HG03097 (cell line): Measurements from ENCODE around the gene RFK.

ENCODE experiments used
- ATAC-seq: cut with Tn5 transposase; IDR thresholded peaks from one replicate; pipeline ENCODE4 v1.9.1; 2021; ENCODE audit not compliant: unreplicated experiment, low FRiP score

Gene RFK

DNA sequence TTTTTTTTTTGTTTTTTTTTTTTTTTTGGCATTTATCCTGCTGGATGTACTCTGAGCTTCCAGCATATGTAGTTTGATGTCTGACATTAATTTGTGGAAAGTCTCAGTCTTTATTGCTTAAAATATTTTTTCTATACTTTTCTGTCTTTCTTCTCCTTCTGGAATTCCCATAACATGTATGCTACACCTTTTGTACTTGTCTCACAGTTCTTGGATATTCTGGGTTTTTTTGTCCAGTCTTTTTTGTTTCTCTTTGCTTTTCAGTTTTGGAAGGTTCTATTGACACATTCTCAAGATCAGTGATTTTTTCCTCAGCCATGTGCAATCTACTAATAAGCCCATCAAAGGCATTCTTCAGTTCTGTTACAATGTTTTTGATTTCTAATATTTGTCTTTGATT lies 19.4 kb upstream of the RFK start:
- ATAC-seq = no peak

- no peak for ATAC-seq
Observed at GRCh38 chr9:76412638-76413037, 18.4 kb upstream of the RFK start.

DNA sequence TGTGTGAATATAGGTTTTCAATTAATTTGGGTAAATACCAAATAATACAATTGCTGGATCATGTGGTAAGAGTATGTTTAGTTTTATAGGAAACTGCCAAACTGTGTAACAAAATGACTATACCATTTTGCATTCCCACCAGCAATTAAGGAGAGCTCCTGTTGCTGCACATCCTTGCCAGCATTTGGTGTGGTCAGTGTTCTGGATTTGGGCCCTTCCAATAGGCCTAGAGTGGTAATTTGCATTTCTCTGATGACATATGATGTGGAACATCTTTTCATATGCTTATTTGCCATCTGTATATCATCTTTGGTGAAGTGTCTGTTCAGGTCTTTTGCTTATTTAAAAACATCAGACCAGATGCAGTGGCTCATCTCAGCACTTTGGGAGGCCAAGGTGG lies 11.6 kb upstream of the RFK start:
- ATAC-seq = no peak

- ATAC-seq = no peak
Observed at GRCh38 chr9:76405340-76405739, 11.1 kb upstream of the RFK start.

DNA sequence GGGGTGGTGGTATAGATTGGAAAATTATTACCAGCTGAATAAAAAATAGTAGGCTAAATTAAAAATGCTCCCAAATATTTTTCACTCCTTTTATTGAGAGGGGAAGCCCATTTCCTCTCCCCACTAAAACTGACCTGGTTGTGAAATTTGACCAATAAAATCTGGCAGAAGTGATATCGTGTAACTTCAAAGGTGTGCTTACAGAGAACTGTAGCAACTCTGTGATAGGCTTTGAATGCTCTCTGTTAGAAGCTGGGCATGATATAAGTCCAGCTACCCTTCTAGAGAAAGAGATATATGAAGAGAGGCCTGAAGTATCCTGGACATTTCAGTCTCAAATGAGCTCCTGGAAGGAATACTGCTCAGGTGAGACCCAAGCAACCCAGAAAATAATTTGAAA lies 10.2 kb upstream of the RFK start:
- ATAC-seq = no peak

DNA sequence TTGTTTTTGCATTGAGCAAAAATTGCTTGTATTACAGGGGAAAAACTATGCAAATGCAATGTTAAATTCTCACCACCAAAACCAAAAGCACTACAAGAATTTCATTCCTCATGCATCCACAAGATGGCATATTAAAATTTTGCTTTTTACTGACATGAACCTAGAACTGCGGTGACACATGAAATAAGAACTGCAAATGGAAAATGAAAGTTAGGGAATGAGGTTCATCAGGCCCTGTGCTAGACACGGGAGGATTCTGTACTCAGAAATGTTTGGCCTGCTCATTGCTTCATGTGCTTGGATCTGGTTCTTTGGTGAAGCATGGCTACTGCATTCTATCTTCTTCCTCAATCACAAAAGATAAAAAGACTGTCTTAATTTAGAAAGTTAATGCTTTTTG lies 9.1 kb upstream of the RFK start:
- ATAC-seq = peak; percentile 88

- ATAC-seq = no peak
Observed at GRCh38 chr9:76401580-76402354, 7.5 kb upstream of the RFK start.

- ATAC-seq = no peak
Observed at GRCh38 chr9:76401176-76401575, 7.0 kb upstream of the RFK start.

DNA sequence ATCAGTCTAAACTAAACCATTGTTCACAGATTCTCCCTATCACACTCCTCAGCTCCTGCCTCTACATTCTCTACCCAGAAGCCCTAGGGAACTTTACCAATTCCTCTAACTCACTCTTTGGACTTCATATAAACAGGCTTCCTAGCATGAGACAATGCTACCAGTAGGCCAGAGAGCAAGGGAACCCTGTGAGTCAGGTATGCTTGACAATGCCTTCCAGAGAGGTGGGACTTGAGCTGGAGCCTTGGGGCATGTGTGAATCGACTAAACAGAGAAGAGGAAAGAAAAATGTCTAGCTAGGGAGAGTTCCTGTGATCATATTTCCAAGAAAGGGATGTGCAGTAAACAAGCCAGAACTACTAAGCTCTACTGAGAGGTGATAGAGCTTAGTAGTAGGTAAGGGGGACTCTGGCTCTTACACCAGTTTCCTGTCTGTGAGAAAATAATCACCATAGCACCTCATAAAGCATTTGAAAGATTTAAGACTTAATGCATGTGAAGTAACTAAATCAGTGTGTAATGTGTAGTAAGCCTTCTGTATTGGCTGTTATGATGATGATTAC lies 6.4 kb upstream of the RFK start:
- ATAC-seq = no peak

DNA sequence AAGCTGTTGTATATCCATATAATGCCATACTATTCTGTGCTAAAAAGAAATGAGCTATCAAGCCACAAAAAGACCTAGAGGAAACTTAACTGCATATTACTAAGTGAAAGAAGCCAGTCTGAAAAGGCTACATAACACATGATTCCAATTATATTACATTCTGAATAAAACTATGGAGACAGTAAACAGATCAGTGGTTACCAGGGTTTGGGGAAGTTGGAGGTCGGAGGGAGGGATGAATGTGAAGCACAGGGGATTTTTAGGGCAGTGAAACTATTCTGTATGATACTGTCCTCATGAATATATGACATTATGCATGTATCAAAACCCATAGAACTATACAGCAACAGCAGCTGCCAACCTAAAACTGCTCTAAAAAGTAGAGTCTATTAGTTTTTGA lies 5.6 kb upstream of the RFK start:
- no peak for ATAC-seq

DNA sequence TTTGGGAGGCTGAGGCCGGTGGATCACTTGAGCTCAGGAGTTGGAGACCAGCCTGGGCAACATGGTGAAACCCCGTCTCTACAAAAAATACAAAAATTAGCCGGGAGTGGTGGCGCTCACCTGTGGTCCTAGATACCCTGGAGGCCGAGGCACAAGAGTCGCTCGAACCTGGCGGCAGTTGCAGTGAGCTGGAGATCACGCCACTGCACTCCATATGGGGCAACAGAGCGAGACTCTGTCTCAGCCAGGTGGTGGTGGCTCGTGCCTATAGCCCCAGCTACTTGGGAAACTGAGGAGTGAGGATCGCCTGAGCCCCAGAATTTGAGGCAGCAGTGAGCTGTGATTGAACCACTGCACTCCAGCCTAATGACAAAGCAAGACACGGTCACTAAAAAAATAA lies 2.4 kb upstream of the RFK start:
- no peak for ATAC-seq

DNA sequence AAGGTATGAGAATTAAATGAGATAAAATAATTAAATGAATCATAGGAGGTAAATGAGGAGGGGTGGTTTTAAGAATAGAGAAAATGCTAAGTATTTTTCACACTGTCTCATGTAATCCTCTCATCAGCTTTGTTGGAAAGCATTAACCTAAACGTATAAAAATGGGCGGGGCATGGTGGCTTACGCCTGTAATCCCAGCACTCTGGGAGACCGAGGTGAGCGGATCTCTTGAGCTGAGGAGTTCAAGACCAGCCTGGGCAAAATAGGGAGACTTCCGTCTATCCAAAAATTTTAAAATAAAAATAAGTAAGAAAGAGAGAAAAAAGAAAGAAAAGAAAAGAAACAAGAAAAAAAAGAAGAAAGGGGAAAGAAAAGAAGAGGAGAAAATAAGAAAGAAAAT lies 1.9 kb upstream of the RFK start:
- no peak for ATAC-seq

DNA sequence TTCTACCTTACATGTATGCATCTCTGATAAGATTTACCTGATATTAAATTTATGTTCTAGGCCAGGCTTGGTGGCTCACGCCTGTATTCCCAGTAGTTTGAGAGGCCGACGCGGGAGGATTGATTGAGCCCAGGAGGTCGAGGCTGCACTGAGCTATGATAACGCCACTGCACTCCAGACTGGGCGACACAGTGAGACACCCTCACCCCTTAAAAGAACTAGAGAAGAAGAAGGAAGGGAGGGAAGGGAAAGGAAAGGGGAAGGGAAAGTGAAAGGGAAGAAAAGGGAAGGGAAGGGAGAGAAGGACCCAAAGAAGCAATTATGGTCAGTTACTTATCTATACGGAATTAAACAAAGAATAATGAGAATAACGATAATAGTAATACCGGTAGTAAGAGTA lies 1.2 kb upstream of the RFK start:
- no peak for ATAC-seq

- ATAC-seq = peak; percentile 47
Observed at GRCh38 chr9:76394960-76395252, 680 bp upstream of the RFK start.

- ATAC-seq = no peak
Observed at GRCh38 chr9:76390656-76391055, 3.6 kb downstream of the RFK start.

GRCh38 chr9:76379494-76379893 lies 14.7 kb downstream of the RFK start:
- no peak for ATAC-seq

GRCh38 chr9:76378367-76379073 lies 15.7 kb downstream of the RFK start:
- no peak for ATAC-seq

DNA sequence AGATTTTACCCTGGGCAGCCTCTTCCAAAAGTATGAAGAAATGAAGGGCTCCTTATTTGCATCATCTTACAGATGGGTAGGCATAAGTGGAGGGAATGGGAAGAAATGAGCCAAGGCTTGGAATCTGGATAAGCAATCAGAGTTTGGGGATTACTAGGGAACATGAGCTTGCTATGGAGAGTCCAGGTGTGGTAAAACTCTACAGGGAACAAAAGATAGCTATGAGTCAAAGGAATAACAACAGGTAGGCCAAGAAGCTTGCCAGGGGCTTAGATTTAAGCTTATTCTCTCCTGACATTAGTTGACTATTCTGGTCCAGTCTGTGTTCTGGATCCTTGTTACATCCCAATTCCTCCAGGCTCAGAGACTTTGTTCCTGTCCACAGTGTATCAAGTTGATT lies 16.4 kb downstream of the RFK start:
- ATAC-seq = no peak

DNA sequence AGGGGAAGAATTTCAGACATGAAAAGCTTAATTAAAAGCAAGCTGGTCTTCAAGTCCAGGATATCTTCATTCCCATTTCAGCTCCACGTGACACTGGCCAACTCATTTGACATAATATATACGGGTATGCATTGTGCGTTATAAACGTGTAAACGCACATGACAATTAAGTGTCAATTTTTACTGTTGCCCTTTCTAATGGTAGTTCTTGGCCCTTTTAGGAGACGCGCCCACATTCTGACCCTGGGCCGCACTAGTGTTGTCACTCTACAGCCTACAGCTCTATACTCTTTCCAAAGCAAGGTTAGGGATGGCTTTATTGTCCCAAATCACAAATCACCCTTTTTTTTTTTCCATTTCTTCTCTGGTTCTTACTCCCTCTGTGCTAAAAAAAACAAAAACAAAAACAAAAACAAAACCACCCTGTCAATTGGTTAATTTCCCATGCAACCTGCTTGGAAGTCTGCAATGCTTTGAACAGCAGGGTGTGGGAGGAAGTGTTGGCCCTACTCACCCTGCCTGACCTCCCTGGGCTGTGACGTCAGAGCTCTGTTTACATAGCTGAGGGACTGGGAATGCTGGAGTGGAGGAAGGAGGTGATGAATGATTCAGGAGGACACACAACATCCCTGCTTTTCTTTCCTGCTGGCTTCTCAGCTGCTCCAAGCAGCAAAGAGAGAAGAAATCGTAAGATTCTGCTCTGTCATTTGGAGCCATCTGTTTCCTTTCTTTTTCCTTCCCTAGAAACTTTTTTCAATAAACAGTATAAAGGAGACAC lies 19.3 kb downstream of the RFK start:
- ATAC-seq = no peak

DNA sequence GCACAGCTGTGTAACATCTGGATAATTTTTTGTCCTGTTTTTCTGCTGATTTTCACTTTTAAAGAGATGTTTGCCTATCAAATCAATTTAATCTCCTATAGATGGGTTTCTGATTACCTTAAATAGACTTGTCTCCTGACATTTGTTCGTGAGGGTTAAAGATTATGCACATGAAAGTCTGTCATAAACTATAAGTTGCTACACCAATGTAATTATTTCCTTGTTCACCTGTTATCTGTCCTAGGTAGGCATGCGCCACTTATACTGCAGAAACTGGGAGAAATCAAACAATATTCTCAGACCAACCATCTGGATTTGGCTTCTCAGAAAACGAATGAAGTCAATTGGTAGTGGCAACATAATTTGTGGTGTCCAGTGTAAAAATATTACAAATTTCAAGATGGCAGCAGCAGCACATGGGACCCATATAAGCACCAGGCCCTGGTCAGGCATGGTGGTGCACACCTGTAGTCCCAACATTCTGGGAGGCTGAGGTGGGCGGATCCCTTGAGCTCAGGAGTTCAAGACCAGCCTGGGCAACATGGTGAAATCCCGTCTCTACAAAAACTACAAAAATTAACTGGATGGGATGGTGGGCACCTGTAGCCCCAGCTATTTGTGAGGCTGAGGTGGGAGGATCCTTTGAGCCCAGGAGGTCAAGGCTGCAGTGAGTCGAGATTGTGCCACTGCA lies 20.3 kb downstream of the RFK start:
- ATAC-seq = no peak
